GM23338 (cell line): ENCODE results near the gene BHLHA15. TPM values are rescaled to one million over a fixed set of nuclear protein-coding genes. Genes with fewer than 3 reads are reported as not detected.

ENCODE experiments used
- ATAC-seq: fragments of 200-7000 bp; cut with Tn5 transposase; 3 replicates; pipeline ENCODE4 v1.9.1; 2020
- DNase-seq: peaks from one replicate; pipeline ENCODE4 v3.0.0-alpha.2; 2015; ENCODE audit warnings: low spot score
- H2AFZ ChIP-seq: fragments of 200-600 bp; sonication (generic); 2 replicates; pipeline ENCODE4 v1.8.0; 2016; ENCODE audit warnings: antibody characterized with exemption, mild to moderate bottlenecking, moderate library complexity
- H3F3A ChIP-seq: fragments of 200-600 bp; sonication (generic); replicated peaks from 2 replicates; pipeline ENCODE4 v1.8.0; 2017; ENCODE audit warnings: antibody characterized with exemption, mixed run types, low read depth
- H3K27ac ChIP-seq: fragments of 200-600 bp; sonication (generic); 2 replicates; pipeline ENCODE4 v1.6.1; 2016; ENCODE audit warnings: low read depth
- H3K27me3 ChIP-seq: fragments of 200-600 bp; sonication (generic); 2 replicates; pipeline ENCODE4 v1.8.0; 2016; ENCODE audit warnings: mild to moderate bottlenecking, mixed run types, moderate library complexity; ENCODE audit not compliant: insufficient read depth
- H3K36me3 ChIP-seq: fragments of 200-600 bp; sonication (generic); 2 replicates; pipeline ENCODE4 v1.8.0; 2016; ENCODE audit warnings: mild to moderate bottlenecking; ENCODE audit not compliant: insufficient read depth
- H3K4me1 ChIP-seq: fragments of 200-600 bp; sonication (generic); 2 replicates; pipeline ENCODE4 v1.8.0; 2016; ENCODE audit warnings: mild to moderate bottlenecking, moderate library complexity; ENCODE audit not compliant: insufficient read depth
- H3K4me2 ChIP-seq: fragments of 200-600 bp; sonication (generic); 2 replicates; pipeline ENCODE4 v1.7.1; 2017; ENCODE audit warnings: mixed run types
- H3K4me3 ChIP-seq: fragments of 200-600 bp; sonication (generic); 2 replicates; pipeline ENCODE4 v1.6.1; 2016; ENCODE audit warnings: mixed run types
- H3K79me2 ChIP-seq: fragments of 200-600 bp; sonication (generic); replicated peaks from 2 replicates; pipeline ENCODE4 v1.8.0; 2017; ENCODE audit warnings: mild to moderate bottlenecking; ENCODE audit not compliant: insufficient read depth
- H3K9me2 ChIP-seq: fragments of 200-600 bp; sonication (generic); 2 replicates; pipeline ENCODE4 v1.8.0; 2017; ENCODE audit not compliant: insufficient read depth
- H4K20me1 ChIP-seq: fragments of 200-600 bp; sonication (generic); replicated peaks from 2 replicates; pipeline ENCODE4 v1.8.0; 2017; ENCODE audit warnings: mild to moderate bottlenecking; ENCODE audit not compliant: insufficient read depth
- H3K27ac Mint-ChIP-seq: 2 replicates; pipeline ENCODE4 v1.8.0; 2020; ENCODE audit warnings: inconsistent platforms, mild to moderate bottlenecking, moderate library complexity, mixed read lengths
- H3K27me3 Mint-ChIP-seq: 3 replicates; pipeline ENCODE4 v1.8.0; 2022; ENCODE audit warnings: low read depth, mild to moderate bottlenecking, moderate library complexity, mixed read lengths, inconsistent platforms; ENCODE audit not compliant: insufficient read depth, poor library complexity
- H3K36me3 Mint-ChIP-seq: 3 replicates; pipeline ENCODE4 v1.8.0; 2021; ENCODE audit warnings: low read depth, mild to moderate bottlenecking, inconsistent platforms, moderate library complexity, mixed read lengths
- H3K4me1 Mint-ChIP-seq: 3 replicates; pipeline ENCODE4 v1.8.0; 2020; ENCODE audit warnings: mild to moderate bottlenecking, inconsistent platforms, mixed read lengths
- H3K4me3 Mint-ChIP-seq: 3 replicates; pipeline ENCODE4 v1.8.0; 2021; ENCODE audit warnings: moderate library complexity, mild to moderate bottlenecking, inconsistent platforms, mixed read lengths
- H3K9me3 Mint-ChIP-seq: 3 replicates; pipeline ENCODE4 v1.8.0; 2020; ENCODE audit warnings: moderate library complexity, mild to moderate bottlenecking, inconsistent platforms, mixed read lengths
- CREB1 ChIP-seq: fragments of 250-450 bp; sonication (Bioruptor Pico); IDR thresholded peaks from 2 replicates; pipeline ENCODE4 v1.5.0; 2020; ENCODE audit warnings: low read depth, mild to moderate bottlenecking, moderate library complexity
- EZH2 ChIP-seq: fragments of 200-600 bp; sonication (generic); IDR thresholded peaks from one replicate; pipeline ENCODE4 v1.8.0; 2017; ENCODE audit warnings: antibody characterized with exemption, mild to moderate bottlenecking, low read depth; ENCODE audit not compliant: unreplicated experiment
- EZH2phosphoT487 ChIP-seq: fragments of 200-600 bp; sonication (generic); IDR thresholded peaks from one replicate; pipeline ENCODE4 v1.8.1; 2018; ENCODE audit warnings: antibody characterized with exemption; ENCODE audit not compliant: unreplicated experiment
- JUNB ChIP-seq: IDR thresholded peaks from one replicate; pipeline ENCODE4 v1.6.1; 2016; ENCODE audit warnings: antibody characterized with exemption; ENCODE audit not compliant: unreplicated experiment
- NANOG ChIP-seq: IDR thresholded peaks from 2 replicates; pipeline ENCODE4 v1.6.1; 2016; ENCODE audit warnings: antibody characterized with exemption, borderline replicate concordance
- POLR2AphosphoS5 ChIP-seq: IDR thresholded peaks from 2 replicates; pipeline ENCODE4 v1.6.1; 2016; ENCODE audit warnings: antibody characterized with exemption, low read depth
- STAT1 ChIP-seq: IDR thresholded peaks from one replicate; pipeline ENCODE4 v1.6.1; 2016; ENCODE audit warnings: antibody characterized with exemption; ENCODE audit not compliant: unreplicated experiment
- ZNF114 ChIP-seq: fragments of 250-450 bp; sonication (Bioruptor Pico); IDR thresholded peaks from 2 replicates; pipeline ENCODE4 v1.5.0; 2020; ENCODE audit warnings: mild to moderate bottlenecking, moderate library complexity
- ZNF331 ChIP-seq: fragments of 250-450 bp; sonication (Bioruptor Pico); IDR thresholded peaks from 2 replicates; pipeline ENCODE4 v1.5.0; 2020; ENCODE audit warnings: low read depth, mild to moderate bottlenecking, moderate library complexity
- polyA plus RNA-seq: library from polyadenylated mRNA; unstranded; fragments of >200 nt; fragmentation: Nextera tagmentation; extraction: Ambion mirVana; gene quantifications from 2 replicates; pipeline ENCODE4 v1.2.1, GENCODE V29; 2016
- total RNA-seq: library from RNA; depleted of rRNA; stranded (reverse); fragments of >200 nt; shearing (Covaris generic); gene quantifications from 2 replicates; pipeline ENCODE4 v1.2.3, GENCODE V29; 2014
- TF ChIP-seq, protein P1 (sequence below): IDR thresholded peaks from one replicate; pipeline ENCODE4 v1.6.1; 2018; ENCODE audit warnings: antibody characterized with exemption; ENCODE audit not compliant: unreplicated experiment
- TF ChIP-seq, protein P2 (sequence below), 2 experiments: fragments of 200-600 bp in 1 of 2; sonication (generic) in 1 of 2; conservative IDR thresholded peaks; 2 replicates each; pipeline versions ENCODE4 v1.5.1 to v1.6.1; 2016 to 2017; ENCODE audit warnings: antibody characterized with exemption in 2 of 2, low read depth in 2 of 2, mild to moderate bottlenecking in 2 of 2, moderate library complexity in 1 of 2
- TF ChIP-seq, protein P3 (sequence below): fragments of 250-450 bp; sonication (Bioruptor Pico); IDR thresholded peaks from 2 replicates; pipeline ENCODE4 v1.5.0; 2020; ENCODE audit warnings: mild to moderate bottlenecking, moderate library complexity
- TF ChIP-seq, protein P4 (sequence below): IDR thresholded peaks from 2 replicates; pipeline ENCODE4 v1.6.1; 2016; ENCODE audit warnings: antibody characterized with exemption

Gene BHLHA15
- total and polyA plus RNA-seq, 2 experiments from 2014 or later: 1.4 to 8.3 TPM

DNA sequence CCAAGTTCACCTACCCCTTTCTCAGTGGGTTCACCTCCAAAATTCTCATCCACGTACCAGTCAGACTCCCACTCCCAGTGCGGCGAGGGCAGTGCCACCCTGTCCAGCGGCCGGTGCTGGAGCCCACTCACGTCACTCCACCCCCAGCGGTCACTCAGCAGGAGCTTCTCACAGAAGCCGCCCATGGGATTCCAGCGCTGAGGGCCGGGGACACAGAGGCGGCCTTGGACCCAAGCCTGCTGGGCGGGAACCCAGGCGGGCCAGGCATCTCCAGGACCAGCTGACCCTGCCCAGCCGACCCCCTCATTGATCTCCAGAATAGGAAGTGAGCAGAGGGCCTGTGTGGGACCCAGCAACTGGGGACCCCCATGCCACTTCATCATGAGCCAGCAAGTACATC lies 33.6 kb downstream of the BHLHA15 start:
- no peak overlapping the region for H3K4me3 Mint-ChIP-seq
- H3K27ac Mint-ChIP-seq: no peak overlapping the region
- peaks cover 5% of the 10 kb centered on the region for H3K4me1 Mint-ChIP-seq
- H3K9me3 Mint-ChIP-seq: no peaks in the 10 kb centered on the region; the same call in 2 of the 3 replicates
- DNase-seq: no peak
- Histone ChIP-seq H3K4me3 (no peak overlapping the region), H2AFZ (no peak overlapping the region), H3K79me2 (no peaks in the 10 kb centered on the region), H3K9me2 (no peaks in the 10 kb centered on the region), H3F3A (no peaks in the 10 kb centered on the region), H4K20me1 (no peaks in the 10 kb centered on the region), H3K4me1 (no peaks in the 10 kb centered on the region), H3K4me2 (no peak overlapping the region), H3K36me3 (no peaks in the 10 kb centered on the region), H3K27ac (no peak overlapping the region), H3K27me3 (no peaks in the 10 kb centered on the region)
- TF ChIP-seq EZH2phosphoT487: no peak
- TF ChIP-seq, protein P1, sequence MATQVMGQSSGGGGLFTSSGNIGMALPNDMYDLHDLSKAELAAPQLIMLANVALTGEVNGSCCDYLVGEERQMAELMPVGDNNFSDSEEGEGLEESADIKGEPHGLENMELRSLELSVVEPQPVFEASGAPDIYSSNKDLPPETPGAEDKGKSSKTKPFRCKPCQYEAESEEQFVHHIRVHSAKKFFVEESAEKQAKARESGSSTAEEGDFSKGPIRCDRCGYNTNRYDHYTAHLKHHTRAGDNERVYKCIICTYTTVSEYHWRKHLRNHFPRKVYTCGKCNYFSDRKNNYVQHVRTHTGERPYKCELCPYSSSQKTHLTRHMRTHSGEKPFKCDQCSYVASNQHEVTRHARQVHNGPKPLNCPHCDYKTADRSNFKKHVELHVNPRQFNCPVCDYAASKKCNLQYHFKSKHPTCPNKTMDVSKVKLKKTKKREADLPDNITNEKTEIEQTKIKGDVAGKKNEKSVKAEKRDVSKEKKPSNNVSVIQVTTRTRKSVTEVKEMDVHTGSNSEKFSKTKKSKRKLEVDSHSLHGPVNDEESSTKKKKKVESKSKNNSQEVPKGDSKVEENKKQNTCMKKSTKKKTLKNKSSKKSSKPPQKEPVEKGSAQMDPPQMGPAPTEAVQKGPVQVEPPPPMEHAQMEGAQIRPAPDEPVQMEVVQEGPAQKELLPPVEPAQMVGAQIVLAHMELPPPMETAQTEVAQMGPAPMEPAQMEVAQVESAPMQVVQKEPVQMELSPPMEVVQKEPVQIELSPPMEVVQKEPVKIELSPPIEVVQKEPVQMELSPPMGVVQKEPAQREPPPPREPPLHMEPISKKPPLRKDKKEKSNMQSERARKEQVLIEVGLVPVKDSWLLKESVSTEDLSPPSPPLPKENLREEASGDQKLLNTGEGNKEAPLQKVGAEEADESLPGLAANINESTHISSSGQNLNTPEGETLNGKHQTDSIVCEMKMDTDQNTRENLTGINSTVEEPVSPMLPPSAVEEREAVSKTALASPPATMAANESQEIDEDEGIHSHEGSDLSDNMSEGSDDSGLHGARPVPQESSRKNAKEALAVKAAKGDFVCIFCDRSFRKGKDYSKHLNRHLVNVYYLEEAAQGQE: no peak
- TF ChIP-seq, protein P2, sequence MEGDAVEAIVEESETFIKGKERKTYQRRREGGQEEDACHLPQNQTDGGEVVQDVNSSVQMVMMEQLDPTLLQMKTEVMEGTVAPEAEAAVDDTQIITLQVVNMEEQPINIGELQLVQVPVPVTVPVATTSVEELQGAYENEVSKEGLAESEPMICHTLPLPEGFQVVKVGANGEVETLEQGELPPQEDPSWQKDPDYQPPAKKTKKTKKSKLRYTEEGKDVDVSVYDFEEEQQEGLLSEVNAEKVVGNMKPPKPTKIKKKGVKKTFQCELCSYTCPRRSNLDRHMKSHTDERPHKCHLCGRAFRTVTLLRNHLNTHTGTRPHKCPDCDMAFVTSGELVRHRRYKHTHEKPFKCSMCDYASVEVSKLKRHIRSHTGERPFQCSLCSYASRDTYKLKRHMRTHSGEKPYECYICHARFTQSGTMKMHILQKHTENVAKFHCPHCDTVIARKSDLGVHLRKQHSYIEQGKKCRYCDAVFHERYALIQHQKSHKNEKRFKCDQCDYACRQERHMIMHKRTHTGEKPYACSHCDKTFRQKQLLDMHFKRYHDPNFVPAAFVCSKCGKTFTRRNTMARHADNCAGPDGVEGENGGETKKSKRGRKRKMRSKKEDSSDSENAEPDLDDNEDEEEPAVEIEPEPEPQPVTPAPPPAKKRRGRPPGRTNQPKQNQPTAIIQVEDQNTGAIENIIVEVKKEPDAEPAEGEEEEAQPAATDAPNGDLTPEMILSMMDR (conservative IDR thresholded peaks at IDR 0.05; ENCODE audit: low read depth in 2 of 2): no peak
- TF ChIP-seq, protein P3, sequence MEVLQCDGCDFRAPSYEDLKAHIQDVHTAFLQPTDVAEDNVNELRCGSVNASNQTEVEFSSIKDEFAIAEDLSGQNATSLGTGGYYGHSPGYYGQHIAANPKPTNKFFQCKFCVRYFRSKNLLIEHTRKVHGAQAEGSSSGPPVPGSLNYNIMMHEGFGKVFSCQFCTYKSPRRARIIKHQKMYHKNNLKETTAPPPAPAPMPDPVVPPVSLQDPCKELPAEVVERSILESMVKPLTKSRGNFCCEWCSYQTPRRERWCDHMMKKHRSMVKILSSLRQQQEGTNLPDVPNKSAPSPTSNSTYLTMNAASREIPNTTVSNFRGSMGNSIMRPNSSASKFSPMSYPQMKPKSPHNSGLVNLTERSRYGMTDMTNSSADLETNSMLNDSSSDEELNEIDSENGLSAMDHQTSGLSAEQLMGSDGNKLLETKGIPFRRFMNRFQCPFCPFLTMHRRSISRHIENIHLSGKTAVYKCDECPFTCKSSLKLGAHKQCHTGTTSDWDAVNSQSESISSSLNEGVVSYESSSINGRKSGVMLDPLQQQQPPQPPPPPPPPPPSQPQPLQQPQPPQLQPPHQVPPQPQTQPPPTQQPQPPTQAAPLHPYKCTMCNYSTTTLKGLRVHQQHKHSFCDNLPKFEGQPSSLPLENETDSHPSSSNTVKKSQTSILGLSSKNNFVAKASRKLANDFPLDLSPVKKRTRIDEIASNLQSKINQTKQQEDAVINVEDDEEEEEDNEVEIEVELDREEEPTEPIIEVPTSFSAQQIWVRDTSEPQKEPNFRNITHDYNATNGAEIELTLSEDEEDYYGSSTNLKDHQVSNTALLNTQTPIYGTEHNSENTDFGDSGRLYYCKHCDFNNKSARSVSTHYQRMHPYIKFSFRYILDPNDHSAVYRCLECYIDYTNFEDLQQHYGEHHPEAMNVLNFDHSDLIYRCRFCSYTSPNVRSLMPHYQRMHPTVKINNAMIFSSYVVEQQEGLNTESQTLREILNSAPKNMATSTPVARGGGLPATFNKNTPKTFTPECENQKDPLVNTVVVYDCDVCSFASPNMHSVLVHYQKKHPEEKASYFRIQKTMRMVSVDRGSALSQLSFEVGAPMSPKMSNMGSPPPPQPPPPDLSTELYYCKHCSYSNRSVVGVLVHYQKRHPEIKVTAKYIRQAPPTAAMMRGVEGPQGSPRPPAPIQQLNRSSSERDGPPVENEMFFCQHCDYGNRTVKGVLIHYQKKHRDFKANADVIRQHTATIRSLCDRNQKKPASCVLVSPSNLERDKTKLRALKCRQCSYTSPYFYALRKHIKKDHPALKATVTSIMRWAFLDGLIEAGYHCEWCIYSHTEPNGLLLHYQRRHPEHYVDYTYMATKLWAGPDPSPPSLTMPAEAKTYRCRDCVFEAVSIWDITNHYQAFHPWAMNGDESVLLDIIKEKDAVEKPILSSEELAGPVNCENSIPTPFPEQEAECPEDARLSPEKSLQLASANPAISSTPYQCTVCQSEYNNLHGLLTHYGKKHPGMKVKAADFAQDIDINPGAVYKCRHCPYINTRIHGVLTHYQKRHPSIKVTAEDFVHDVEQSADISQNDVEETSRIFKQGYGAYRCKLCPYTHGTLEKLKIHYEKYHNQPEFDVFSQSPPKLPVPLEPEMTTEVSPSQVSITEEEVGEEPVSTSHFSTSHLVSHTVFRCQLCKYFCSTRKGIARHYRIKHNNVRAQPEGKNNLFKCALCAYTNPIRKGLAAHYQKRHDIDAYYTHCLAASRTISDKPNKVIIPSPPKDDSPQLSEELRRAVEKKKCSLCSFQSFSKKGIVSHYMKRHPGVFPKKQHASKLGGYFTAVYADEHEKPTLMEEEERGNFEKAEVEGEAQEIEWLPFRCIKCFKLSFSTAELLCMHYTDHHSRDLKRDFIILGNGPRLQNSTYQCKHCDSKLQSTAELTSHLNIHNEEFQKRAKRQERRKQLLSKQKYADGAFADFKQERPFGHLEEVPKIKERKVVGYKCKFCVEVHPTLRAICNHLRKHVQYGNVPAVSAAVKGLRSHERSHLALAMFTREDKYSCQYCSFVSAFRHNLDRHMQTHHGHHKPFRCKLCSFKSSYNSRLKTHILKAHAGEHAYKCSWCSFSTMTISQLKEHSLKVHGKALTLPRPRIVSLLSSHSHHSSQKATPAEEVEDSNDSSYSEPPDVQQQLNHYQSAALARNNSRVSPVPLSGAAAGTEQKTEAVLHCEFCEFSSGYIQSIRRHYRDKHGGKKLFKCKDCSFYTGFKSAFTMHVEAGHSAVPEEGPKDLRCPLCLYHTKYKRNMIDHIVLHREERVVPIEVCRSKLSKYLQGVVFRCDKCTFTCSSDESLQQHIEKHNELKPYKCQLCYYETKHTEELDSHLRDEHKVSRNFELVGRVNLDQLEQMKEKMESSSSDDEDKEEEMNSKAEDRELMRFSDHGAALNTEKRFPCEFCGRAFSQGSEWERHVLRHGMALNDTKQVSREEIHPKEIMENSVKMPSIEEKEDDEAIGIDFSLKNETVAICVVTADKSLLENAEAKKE: no peak
- TF ChIP-seq, protein P4, sequence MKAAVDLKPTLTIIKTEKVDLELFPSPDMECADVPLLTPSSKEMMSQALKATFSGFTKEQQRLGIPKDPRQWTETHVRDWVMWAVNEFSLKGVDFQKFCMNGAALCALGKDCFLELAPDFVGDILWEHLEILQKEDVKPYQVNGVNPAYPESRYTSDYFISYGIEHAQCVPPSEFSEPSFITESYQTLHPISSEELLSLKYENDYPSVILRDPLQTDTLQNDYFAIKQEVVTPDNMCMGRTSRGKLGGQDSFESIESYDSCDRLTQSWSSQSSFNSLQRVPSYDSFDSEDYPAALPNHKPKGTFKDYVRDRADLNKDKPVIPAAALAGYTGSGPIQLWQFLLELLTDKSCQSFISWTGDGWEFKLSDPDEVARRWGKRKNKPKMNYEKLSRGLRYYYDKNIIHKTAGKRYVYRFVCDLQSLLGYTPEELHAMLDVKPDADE: no peak
- no peak for TF ChIP-seq ZNF114 (CRISPR knock-in tag)
- TF ChIP-seq NANOG: no peak
- no peak for TF ChIP-seq ZNF331
- no peak for TF ChIP-seq STAT1
- no peak for TF ChIP-seq JUNB
- no peak for TF ChIP-seq CREB1 (CRISPR knock-in tag)
- no peak for TF ChIP-seq POLR2AphosphoS5
- TF ChIP-seq EZH2: no peak
- H3K27me3 Mint-ChIP-seq: peaks cover 4% of the 10 kb centered on the region
- no peak for ATAC-seq
- peaks cover 3% of the 10 kb centered on the region; the same call in 2 of the 3 replicates for H3K36me3 Mint-ChIP-seq
